Lung (tissue), 12 donors: ENCODE results near the gene GRXCR2. TPM values are rescaled to one million over a fixed set of nuclear protein-coding genes. Genes with fewer than 3 reads are reported as not detected.

ENCODE experiments used
- ATAC-seq: fragments of 200-7000 bp; cut with Tn5 transposase; one replicate; pipeline ENCODE4 v1.9.1; 2020; ENCODE audit warnings: moderate number of reproducible peaks; ENCODE audit not compliant: insufficient read depth, low FRiP score
- DNase-seq, 3 donors: peaks; one replicate each; pipeline ENCODE4 v3.0.0-alpha.2; 2013 to 2017
- H3K27ac ChIP-seq, 2 donors: one replicate each; pipeline ENCODE4 v1.5.1; 2013; ENCODE audit warnings: mild to moderate bottlenecking in 2 of 2, moderate library complexity in 2 of 2, control low read depth in 1 of 2, inconsistent platforms in 1 of 2, low read depth in 1 of 2, low read length in 1 of 2
- H3K27me3 ChIP-seq, 3 donors: one replicate each; pipeline ENCODE4 v1.5.1; 2013; ENCODE audit warnings: low read length in 2 of 3; ENCODE audit not compliant: control insufficient read depth in 3 of 3, insufficient read depth in 3 of 3
- H3K36me3 ChIP-seq, 4 donors: one replicate each; pipeline ENCODE4 v1.5.1; 2013; ENCODE audit warnings: low read length in 4 of 4, mild to moderate bottlenecking in 1 of 4, moderate library complexity in 1 of 4; ENCODE audit not compliant: control insufficient read depth in 4 of 4, insufficient read depth in 4 of 4
- H3K4me1 ChIP-seq, 5 donors: one replicate each; pipeline ENCODE4 v1.5.1; 2013; ENCODE audit warnings: low read length in 5 of 5, mild to moderate bottlenecking in 2 of 5, moderate library complexity in 1 of 5; ENCODE audit not compliant: control insufficient read depth in 5 of 5, insufficient read depth in 5 of 5
- H3K4me3 ChIP-seq: one replicate; pipeline ENCODE4 v1.5.1; 2013; ENCODE audit warnings: mild to moderate bottlenecking, control low read depth, moderate library complexity
- H3K9ac ChIP-seq, 2 donors: one replicate each; pipeline ENCODE4 v1.5.1; 2013; ENCODE audit warnings: low read length in 2 of 2, control low read depth in 1 of 2; ENCODE audit not compliant: insufficient read depth in 1 of 2
- H3K9me3 ChIP-seq, 4 donors: one replicate each; pipeline ENCODE4 v1.5.1; 2013; ENCODE audit warnings: low read length in 3 of 4, mild to moderate bottlenecking in 1 of 4, moderate library complexity in 1 of 4; ENCODE audit not compliant: control insufficient read depth in 4 of 4, insufficient read depth in 3 of 4
- CTCF ChIP-seq: IDR thresholded peaks from 2 replicates; pipeline ENCODE4 v1.5.1; 2012; ENCODE audit warnings: mild to moderate bottlenecking; ENCODE audit errors: control extremely low read depth, extremely low read depth
- WGBS, 2 donors: extraction: QIAGEN DNeasy Blood & Tissue Kit; methylation state at CpG; one replicate each; pipeline ENCODE4 v1.1.7; 2013; 5-methylcytosine and 5-hydroxymethylcytosine counted together
- polyA plus RNA-seq, 2 donors: library from polyadenylated mRNA; stranded (reverse); fragments of 200-250 nt; gene quantifications; one replicate each; pipeline ENCODE4 v1.2.1, GENCODE V29; 2013
- total RNA-seq, 2 donors: library from RNA; depleted of rRNA in 1 of 2; stranded (reverse); fragments of >200 nt in 1 of 2; gene quantifications; one replicate each; pipeline ENCODE4 v1.2.1, GENCODE V29; 2014 to 2021
- donor health status: control.
- donor health status: control.
- donor health status: Bipolar disorder and iron deficiency.
- donor health status: healthy.
- donor health status: DM: yes; HTN: yes; CAD: no.

Gene GRXCR2
- total and polyA plus RNA-seq, 4 donors, result not detected

GRCh38 chr5:145854651-145855258 is 18.1 kb downstream of the GRXCR2 start:
- WGBS, 2 donors, result 64 to 72% methylated on average over 2 of the region's 2 CpGs
- ATAC-seq (peak; percentile 61), DNase-seq (no peak)
- Histone ChIP-seq H3K4me3 (no peak overlapping the region), H3K27me3 (no peaks in the 10 kb centered on the region), H3K9me3 (no peaks in the 10 kb centered on the region), H3K9ac (no peak overlapping the region), H3K4me1 (peaks cover 0 to 9% (median 3%) of the 10 kb centered on the region in 5 donors), H3K36me3 (no peaks in the 10 kb centered on the region), H3K27ac (no peak overlapping the region)
- TF ChIP-seq CTCF, result no peak

GRCh38 chr5:145853781-145854376 is 18.9 kb downstream of the GRXCR2 start:
- no peak overlapping the region for H3K9ac ChIP-seq
- H3K36me3 ChIP-seq, result no peaks in the 10 kb centered on the region
- no peak overlapping the region for H3K4me3 ChIP-seq
- TF ChIP-seq CTCF, result no peak
- ATAC-seq, result no peak
- DNase-seq, result no peak
- H3K27ac ChIP-seq, result no peak overlapping the region
- no peaks in the 10 kb centered on the region for H3K9me3 ChIP-seq
- 97% methylated on average over 3 of the region's 3 CpGs for WGBS, 2 donors
- H3K4me1 ChIP-seq, result peaks cover 0 to 9% (median 3%) of the 10 kb centered on the region in 5 donors
- H3K27me3 ChIP-seq, result no peaks in the 10 kb centered on the region

- no peak overlapping the region for H3K4me3 ChIP-seq
- H3K27ac ChIP-seq, result no peak overlapping the region
- peaks cover 0 to 9% (median 3%) of the 10 kb centered on the region in 5 donors for H3K4me1 ChIP-seq
- ATAC-seq (no peak), DNase-seq (no peak)
- H3K9me3 ChIP-seq, result no peaks in the 10 kb centered on the region
- 84 to 89% methylated on average over 3 of the region's 3 CpGs for WGBS, 2 donors
- H3K9ac ChIP-seq, result no peak overlapping the region
- H3K27me3 ChIP-seq, result no peaks in the 10 kb centered on the region
- H3K36me3 ChIP-seq, result no peaks in the 10 kb centered on the region
- no peak for TF ChIP-seq CTCF
These were observed 19.8 kb downstream of the GRXCR2 start for GRCh38 chr5:145852990-145853389.
